Sigmoid colon (tissue), 3 donors: ENCODE measurements around the gene NDC80.

Experiments used
- POLR2A ChIP-seq, 2 donors: fragments of 450-650 bp; IDR thresholded peaks; one replicate each; pipeline ENCODE4 v1.6.1; 2016; ENCODE audit warnings: antibody characterized with exemption in 2 of 2, mild to moderate bottlenecking in 2 of 2, moderate library complexity in 2 of 2
- TF ChIP-seq, protein P1 (sequence below), 4 experiments: fragments of 450-650 bp in 3 of 4; fragments of 200-600 bp in 1 of 4; IDR thresholded peaks; one replicate each; pipeline ENCODE4 v1.5.1; 2016 to 2019; ENCODE audit warnings: antibody characterized with exemption in 4 of 4, mild to moderate bottlenecking in 3 of 4, moderate library complexity in 2 of 4

DNA sequence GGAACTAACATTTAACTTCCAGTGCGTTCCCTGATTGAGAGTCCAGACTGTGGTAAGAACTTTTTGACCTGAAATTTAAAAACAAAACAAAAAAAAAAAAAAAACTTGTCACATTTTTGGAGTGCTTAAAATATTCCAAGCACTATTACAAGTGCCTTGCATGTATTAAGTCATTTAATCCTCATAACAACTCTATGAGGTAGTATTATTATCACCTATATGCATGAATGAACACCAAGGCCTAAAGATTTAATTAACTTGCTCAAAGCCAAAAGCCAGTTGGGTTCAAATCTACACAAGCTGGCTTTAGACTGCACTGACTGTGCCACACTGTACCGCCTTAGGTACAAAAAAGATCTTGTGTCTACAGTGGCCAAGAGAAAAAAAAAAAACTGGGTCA is 35.3 kb upstream of the NDC80 start:
- TF ChIP-seq, protein P1, sequence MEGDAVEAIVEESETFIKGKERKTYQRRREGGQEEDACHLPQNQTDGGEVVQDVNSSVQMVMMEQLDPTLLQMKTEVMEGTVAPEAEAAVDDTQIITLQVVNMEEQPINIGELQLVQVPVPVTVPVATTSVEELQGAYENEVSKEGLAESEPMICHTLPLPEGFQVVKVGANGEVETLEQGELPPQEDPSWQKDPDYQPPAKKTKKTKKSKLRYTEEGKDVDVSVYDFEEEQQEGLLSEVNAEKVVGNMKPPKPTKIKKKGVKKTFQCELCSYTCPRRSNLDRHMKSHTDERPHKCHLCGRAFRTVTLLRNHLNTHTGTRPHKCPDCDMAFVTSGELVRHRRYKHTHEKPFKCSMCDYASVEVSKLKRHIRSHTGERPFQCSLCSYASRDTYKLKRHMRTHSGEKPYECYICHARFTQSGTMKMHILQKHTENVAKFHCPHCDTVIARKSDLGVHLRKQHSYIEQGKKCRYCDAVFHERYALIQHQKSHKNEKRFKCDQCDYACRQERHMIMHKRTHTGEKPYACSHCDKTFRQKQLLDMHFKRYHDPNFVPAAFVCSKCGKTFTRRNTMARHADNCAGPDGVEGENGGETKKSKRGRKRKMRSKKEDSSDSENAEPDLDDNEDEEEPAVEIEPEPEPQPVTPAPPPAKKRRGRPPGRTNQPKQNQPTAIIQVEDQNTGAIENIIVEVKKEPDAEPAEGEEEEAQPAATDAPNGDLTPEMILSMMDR (IDR thresholded peaks at IDR 0.05) = no peak
- no peak for TF ChIP-seq POLR2A (IDR thresholded peaks at IDR 0.05)
